CD4-positive, CD25-positive, alpha-beta regulatory T cell (primary cell): ENCODE data around the gene ANKZF1. TPM values are rescaled to one million over a fixed set of nuclear protein-coding genes. Genes with fewer than 3 reads are reported as not detected.

ENCODE experiments used
- ATAC-seq, 2 donors: fragments of 150-1000 bp; cut with Tn5 transposase; one replicate each; pipeline ENCODE4 v1.10.0; 2021; ENCODE audit warnings: low read depth in 2 of 2, moderate number of reproducible peaks in 2 of 2, moderate library complexity in 1 of 2
- DNase-seq, 3 donors: peaks; one replicate each; pipeline versions ENCODE4 v3.0.0 to v3.0.0-alpha.2; 2012 to 2022; ENCODE audit warnings: mixed read lengths in 1 of 3
- H3K27ac ChIP-seq: one replicate; pipeline ENCODE4 v1.7.0; 2013; ENCODE audit warnings: mild to moderate bottlenecking, low read length; ENCODE audit not compliant: insufficient read depth, poor library complexity, severe bottlenecking
- H3K27me3 ChIP-seq: one replicate; pipeline ENCODE4 v1.7.0; 2013; ENCODE audit warnings: low read length; ENCODE audit not compliant: control insufficient read depth, insufficient read depth
- H3K36me3 ChIP-seq: one replicate; pipeline ENCODE4 v1.7.0; 2013; ENCODE audit warnings: mild to moderate bottlenecking, low read length, moderate library complexity; ENCODE audit not compliant: control insufficient read depth, insufficient read depth
- H3K4me1 ChIP-seq: 2 replicates; pipeline ENCODE4 v1.7.0; 2013; ENCODE audit warnings: mild to moderate bottlenecking, low read length; ENCODE audit not compliant: insufficient read depth, control insufficient read depth, poor library complexity, severe bottlenecking
- H3K4me3 ChIP-seq: one replicate; pipeline ENCODE4 v1.7.0; 2013; ENCODE audit warnings: low read depth, mild to moderate bottlenecking, low read length, moderate library complexity
- H3K9me3 ChIP-seq, 2 experiments: 1 replicate in 1 of 2; 2 replicates in 1 of 2; pipeline ENCODE4 v1.7.0; 2013; ENCODE audit warnings: low read length in 2 of 2, mild to moderate bottlenecking in 1 of 2, moderate library complexity in 1 of 2; ENCODE audit not compliant: control insufficient read depth in 2 of 2
- H3K27ac Mint-ChIP-seq, 3 donors: one replicate each; pipeline ENCODE4 v1.8.0; 2020 to 2022; ENCODE audit warnings: mild to moderate bottlenecking in 3 of 3, mixed read lengths in 3 of 3, moderate library complexity in 2 of 3
- H3K27me3 Mint-ChIP-seq: one replicate; pipeline ENCODE4 v1.8.0; 2022; ENCODE audit warnings: mild to moderate bottlenecking, mixed read lengths
- H3K36me3 Mint-ChIP-seq: one replicate; pipeline ENCODE4 v1.8.0; 2020; ENCODE audit warnings: mixed read lengths
- H3K4me1 Mint-ChIP-seq, 4 donors: one replicate each; pipeline ENCODE4 v1.8.0; 2020 to 2022; ENCODE audit warnings: mixed read lengths in 4 of 4, mild to moderate bottlenecking in 1 of 4
- H3K4me3 Mint-ChIP-seq, 4 donors: one replicate each; pipeline ENCODE4 v1.8.0; 2020 to 2022; ENCODE audit warnings: mild to moderate bottlenecking in 4 of 4, mixed read lengths in 4 of 4, moderate library complexity in 3 of 4
- H3K9me3 Mint-ChIP-seq, 7 donors: one replicate each; pipeline ENCODE4 v1.8.0; 2020 to 2022; ENCODE audit warnings: mixed read lengths in 7 of 7, mild to moderate bottlenecking in 3 of 7, moderate library complexity in 2 of 7
- polyA plus RNA-seq, 4 donors: library from polyadenylated mRNA; unstranded; fragments of 300-500 nt; fragmentation: Illumina TruSeq; gene quantifications; one replicate each; pipeline ENCODE4 v1.2.3, GENCODE V29; 2021
- total RNA-seq: library from RNA; stranded (reverse); gene quantifications from one replicate; pipeline ENCODE4 v1.2.3, GENCODE V29; 2022

ANKZF1 gene
- total and polyA plus RNA-seq, 5 donors from 2014 or later: 23.5 to 123 (median 31.9) TPM

DNA sequence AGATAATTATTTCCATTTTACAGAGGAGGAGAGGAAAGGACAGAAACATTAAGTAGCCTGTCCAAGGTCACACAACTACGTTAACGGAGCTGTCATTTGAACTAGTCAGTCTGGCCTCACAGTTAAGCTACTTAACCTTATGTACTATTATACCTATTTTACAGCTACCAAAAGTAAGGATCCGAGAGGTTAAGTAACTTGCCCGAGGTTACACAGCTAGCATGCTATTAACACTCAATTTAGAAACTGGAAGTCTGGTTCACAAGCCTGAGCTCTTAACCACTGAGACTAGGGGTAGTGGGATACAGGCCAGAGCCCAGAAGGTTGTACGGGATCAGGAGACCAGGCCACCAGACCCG is 15.2 kb downstream of the ANKZF1 start:
- Histone ChIP-seq H3K9me3 (no peaks in the 10 kb centered on the region), H3K27me3 (no peaks in the 10 kb centered on the region), H3K36me3 (peaks cover 10% of the 10 kb centered on the region), H3K4me1 (peaks cover 54% of the 10 kb centered on the region), H3K4me3 (peak overlapping the region; percentile 84), H3K27ac (peak overlapping the region; percentile 94)
- H3K9me3 Mint-ChIP-seq: no peaks in the 10 kb centered on the region
- peak overlapping the region; percentile 96 to 98 (median 96) for H3K27ac Mint-ChIP-seq
- DNase-seq (no peak), ATAC-seq (no peak)
- H3K4me3 Mint-ChIP-seq: peak overlapping the region; percentile 96 to 100 (median 98)
- H3K4me1 Mint-ChIP-seq: peaks cover 23 to 55% (median 37%) of the 10 kb centered on the region in 4 donors
- no peaks in the 10 kb centered on the region for H3K27me3 Mint-ChIP-seq
- peaks cover 18% of the 10 kb centered on the region for H3K36me3 Mint-ChIP-seq

DNA sequence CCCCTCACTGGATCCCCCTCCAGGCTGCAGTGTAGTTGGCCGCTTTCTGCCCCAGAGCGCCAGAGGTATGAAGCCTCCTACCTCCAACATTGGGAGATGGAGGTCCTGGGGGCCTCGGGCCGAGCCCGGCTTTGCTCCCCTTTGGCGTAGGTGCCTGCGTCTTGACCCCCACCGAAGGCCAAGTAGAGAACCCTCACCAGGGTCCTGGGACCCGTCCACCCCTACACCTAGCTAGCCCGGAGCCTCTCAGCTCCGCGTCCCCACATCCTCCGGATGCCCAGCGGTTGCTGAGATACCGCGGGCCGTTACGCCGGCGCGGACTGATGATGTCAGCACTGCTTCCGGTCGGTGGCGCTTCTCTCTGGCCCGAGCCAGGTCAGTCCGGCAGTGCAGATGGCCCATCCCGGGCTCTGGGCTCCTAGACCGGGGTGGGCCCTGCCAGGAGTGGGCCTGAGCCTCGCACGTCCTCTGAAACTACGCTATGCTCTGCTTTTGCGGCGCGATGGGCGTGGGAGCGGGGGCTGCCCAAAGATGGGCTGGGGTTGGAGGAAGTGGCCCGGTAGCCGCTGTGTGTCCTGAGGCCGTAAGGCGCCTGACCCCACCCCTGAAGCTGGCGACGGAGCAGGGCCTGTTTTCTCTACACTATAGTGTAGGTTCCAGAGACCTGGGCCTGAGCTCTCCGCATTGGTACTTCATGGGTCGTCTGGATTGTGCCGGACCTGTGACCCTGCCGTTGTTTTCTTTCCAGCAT is 15.7 kb downstream of the ANKZF1 start, which contains the start of the genes GLB1L and STK16:
Gene GLB1L (minus strand): TSS at position 297 of the 751 bp plus-strand sequence. CDS start 1,871 bp downstream, outside the sequence.
Gene STK16 (plus strand): TSS at position 332 of the 751 bp plus-strand sequence. CDS start 521 bp downstream, outside the sequence.
- Histone ChIP-seq H3K27ac (peak within 1 kb of the TSS; percentile 94), H3K9me3 (no peaks in the 10 kb centered on the region), H3K4me1 (peaks cover 60% of the 10 kb centered on the region), H3K36me3 (peaks cover 14% of the 10 kb centered on the region), H3K27me3 (no peaks in the 10 kb centered on the region), H3K4me3 (peak within 1 kb of the TSS; percentile 84)
- Mint-ChIP-seq H3K4me1 (peaks cover 26 to 61% (median 41%) of the 10 kb centered on the region in 4 donors), H3K27me3 (no peaks in the 10 kb centered on the region), H3K36me3 (peaks cover 23% of the 10 kb centered on the region), H3K9me3 (no peaks in the 10 kb centered on the region), H3K4me3 (peak within 1 kb of the TSS; percentile 96 to 100 (median 98)), H3K27ac (peak within 1 kb of the TSS; percentile 96 to 98 (median 96))
- DNase-seq: peak; percentile 78 to 93 (median 87)
- ATAC-seq: peak; percentile 77

GRCh38 chr2:219245899-219246230 is 16.3 kb downstream of the ANKZF1 start:
- peak overlapping the region; percentile 94 for H3K27ac ChIP-seq
- peaks cover 19% of the 10 kb centered on the region for H3K36me3 ChIP-seq
- peak overlapping the region; percentile 84 for H3K4me3 ChIP-seq
- H3K36me3 Mint-ChIP-seq: peaks cover 27% of the 10 kb centered on the region
- no peaks in the 10 kb centered on the region for H3K9me3 ChIP-seq
- H3K27me3 Mint-ChIP-seq: no peaks in the 10 kb centered on the region
- DNase-seq: peak in 1 of 3 donors; percentile 30
- H3K27me3 ChIP-seq: no peaks in the 10 kb centered on the region
- H3K4me1 ChIP-seq: peaks cover 65% of the 10 kb centered on the region
- peak overlapping the region; percentile 96 to 100 (median 98) for H3K4me3 Mint-ChIP-seq
- peaks cover 26 to 66% (median 47%) of the 10 kb centered on the region in 4 donors for H3K4me1 Mint-ChIP-seq
- ATAC-seq: no peak
- H3K9me3 Mint-ChIP-seq: no peaks in the 10 kb centered on the region
- peak overlapping the region; percentile 96 to 98 (median 96) for H3K27ac Mint-ChIP-seq

DNA sequence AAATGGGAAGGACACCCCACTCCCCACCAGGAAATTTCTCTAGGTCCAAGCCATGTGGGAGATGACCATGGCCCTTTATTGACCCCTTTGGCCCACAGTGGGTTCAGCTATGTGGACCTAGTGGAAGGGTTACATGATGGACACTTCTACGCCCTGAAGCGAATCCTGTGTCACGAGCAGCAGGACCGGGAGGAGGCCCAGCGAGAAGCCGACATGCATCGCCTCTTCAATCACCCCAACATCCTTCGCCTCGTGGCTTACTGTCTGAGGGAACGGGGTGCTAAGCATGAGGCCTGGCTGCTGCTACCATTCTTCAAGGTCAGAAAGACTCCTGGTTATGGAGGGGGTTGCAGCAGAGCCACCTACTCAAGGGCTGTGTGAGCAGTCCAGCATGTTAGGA is 17.0 kb downstream of the ANKZF1 start:
- Histone ChIP-seq H3K27me3 (no peaks in the 10 kb centered on the region), H3K4me3 (peak overlapping the region; percentile 84), H3K4me1 (peaks cover 72% of the 10 kb centered on the region), H3K36me3 (peaks cover 26% of the 10 kb centered on the region), H3K27ac (peak overlapping the region; percentile 94), H3K9me3 (no peaks in the 10 kb centered on the region)
- Mint-ChIP-seq H3K4me3 (peak overlapping the region; percentile 96 to 100 (median 98)), H3K4me1 (peaks cover 26 to 73% (median 53%) of the 10 kb centered on the region in 4 donors), H3K27ac (peak overlapping the region; percentile 96 to 98 (median 96)), H3K36me3 (peaks cover 33% of the 10 kb centered on the region), H3K27me3 (no peaks in the 10 kb centered on the region), H3K9me3 (no peaks in the 10 kb centered on the region)
- no peak for ATAC-seq
- no peak for DNase-seq

- peaks cover 0 to 2% (median 0%) of the 10 kb centered on the region in 7 donors for H3K9me3 Mint-ChIP-seq
- H3K4me1 ChIP-seq: peaks cover 85% of the 10 kb centered on the region
- peaks cover 32% of the 10 kb centered on the region for H3K36me3 ChIP-seq
- DNase-seq (peak; percentile 40 to 87 (median 79)), ATAC-seq (peak; percentile 73 to 79)
- H3K27me3 Mint-ChIP-seq: peaks cover 6% of the 10 kb centered on the region
- peak overlapping the region; percentile 84 for H3K4me3 ChIP-seq
- peaks cover 37% of the 10 kb centered on the region for H3K36me3 Mint-ChIP-seq
- peak overlapping the region; percentile 96 to 100 (median 98) for H3K4me3 Mint-ChIP-seq
- peak overlapping the region; percentile 95 to 98 (median 96) for H3K27ac Mint-ChIP-seq
- H3K27ac ChIP-seq: peak overlapping the region; percentile 94
- peaks cover 26 to 85% (median 59%) of the 10 kb centered on the region in 4 donors for H3K4me1 Mint-ChIP-seq
- no peaks in the 10 kb centered on the region for H3K27me3 ChIP-seq
- H3K9me3 ChIP-seq: no peaks in the 10 kb centered on the region
These were observed 18.4 kb downstream of the ANKZF1 start for GRCh38 chr2:219247678-219248642.

DNA sequence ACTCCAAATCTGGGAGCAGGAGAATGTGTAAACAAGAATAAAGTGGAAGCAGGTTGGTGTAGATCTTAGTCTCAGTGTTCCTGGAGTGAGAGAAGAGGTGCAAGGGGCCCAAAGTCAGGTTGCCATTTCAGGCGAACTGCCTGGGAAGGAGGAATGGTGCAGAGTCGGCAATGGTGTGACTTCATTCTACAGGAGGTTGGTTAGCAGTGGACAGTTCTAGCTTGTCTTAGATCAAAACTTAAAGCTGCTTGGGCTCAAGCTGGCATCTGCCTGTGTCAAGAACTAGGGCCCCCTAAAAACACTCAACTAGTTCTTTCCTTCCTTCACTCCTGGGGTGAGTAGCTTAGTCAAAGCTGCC is 19.2 kb downstream of the ANKZF1 start:
- peak overlapping the region; percentile 95 to 98 (median 96) for H3K27ac Mint-ChIP-seq
- peak overlapping the region; percentile 94 for H3K27ac ChIP-seq
- peaks cover 32% of the 10 kb centered on the region for H3K36me3 ChIP-seq
- H3K4me1 ChIP-seq: peaks cover 85% of the 10 kb centered on the region
- peaks cover 0 to 2% (median 0%) of the 10 kb centered on the region in 7 donors for H3K9me3 Mint-ChIP-seq
- DNase-seq (no peak), ATAC-seq (no peak)
- H3K4me3 Mint-ChIP-seq: peak overlapping the region; percentile 96 to 100 (median 98)
- H3K4me1 Mint-ChIP-seq: peaks cover 26 to 83% (median 58%) of the 10 kb centered on the region in 4 donors
- peaks cover 6% of the 10 kb centered on the region for H3K27me3 Mint-ChIP-seq
- H3K27me3 ChIP-seq: no peaks in the 10 kb centered on the region
- H3K9me3 ChIP-seq: no peaks in the 10 kb centered on the region
- H3K4me3 ChIP-seq: peak overlapping the region; percentile 84
- H3K36me3 Mint-ChIP-seq: peaks cover 37% of the 10 kb centered on the region

DNA sequence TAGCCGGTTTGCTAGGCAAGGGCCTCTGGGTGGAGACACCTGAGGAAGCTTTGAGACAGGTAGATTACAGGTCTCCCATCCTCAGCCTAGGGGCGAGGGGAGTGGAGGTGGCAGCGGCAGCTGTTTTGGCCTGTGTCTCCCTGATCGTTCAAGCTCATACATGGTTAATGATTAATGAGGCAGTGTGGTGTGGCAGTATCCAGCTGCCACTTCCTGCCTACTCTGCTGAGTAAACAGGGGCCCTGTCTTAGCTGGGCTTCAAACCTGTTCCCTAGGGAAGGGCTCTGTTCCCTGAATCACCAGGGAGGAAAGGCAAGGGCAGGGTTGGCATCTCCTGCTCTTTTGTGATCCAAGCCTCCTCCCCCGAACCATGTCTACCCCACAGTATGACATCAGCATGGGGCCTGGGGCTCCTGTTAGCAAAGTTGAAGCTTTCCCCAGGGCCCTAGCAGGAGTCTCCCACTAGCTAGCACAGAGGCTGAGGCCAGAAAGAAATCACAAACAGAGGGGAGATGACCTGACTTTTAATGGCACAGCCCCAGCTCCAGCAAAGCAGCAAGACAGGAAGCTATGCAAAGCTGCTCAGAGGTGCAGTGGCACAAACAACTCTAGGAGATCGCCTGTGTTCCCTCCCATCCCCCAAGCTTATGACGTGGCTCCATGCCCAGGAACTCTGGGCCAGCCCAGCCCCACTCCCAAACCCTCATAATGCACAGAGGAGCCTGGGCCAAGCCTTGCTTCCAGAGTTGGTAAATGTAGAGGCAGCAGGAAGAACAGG is 19.8 kb downstream of the ANKZF1 start:
- peaks cover 37% of the 10 kb centered on the region for H3K36me3 Mint-ChIP-seq
- Histone ChIP-seq H3K4me1 (peaks cover 88% of the 10 kb centered on the region), H3K36me3 (peaks cover 32% of the 10 kb centered on the region), H3K27me3 (no peaks in the 10 kb centered on the region), H3K9me3 (no peaks in the 10 kb centered on the region), H3K4me3 (peak overlapping the region; percentile 84), H3K27ac (peak overlapping the region; percentile 94)
- peaks cover 6% of the 10 kb centered on the region for H3K27me3 Mint-ChIP-seq
- H3K27ac Mint-ChIP-seq: peak overlapping the region; percentile 95 to 98 (median 96)
- peak overlapping the region; percentile 96 to 100 (median 98) for H3K4me3 Mint-ChIP-seq
- H3K4me1 Mint-ChIP-seq: peaks cover 26 to 79% (median 58%) of the 10 kb centered on the region in 4 donors
- ATAC-seq (no peak), DNase-seq (peak; percentile 23 to 66 (median 44))
- peaks cover 0 to 2% (median 0%) of the 10 kb centered on the region in 7 donors for H3K9me3 Mint-ChIP-seq
